Pancreas (tissue), 10 donors: ENCODE results near the gene DDX10. TPM values are rescaled to one million over a fixed set of nuclear protein-coding genes. Genes with fewer than 3 reads are reported as not detected.
"Not testable (repeated sequence)": the region's sequence is repeated elsewhere in the genome, so short reads cannot be mapped to it uniquely, and the experiment has no call there.

ENCODE experiments used
- ATAC-seq, 4 donors: fragments of 200-7000 bp; cut with Tn5 transposase; one replicate each; pipeline versions ENCODE4 v1.8.0 to v1.9.1; 2020; ENCODE audit warnings: mild to moderate bottlenecking in 4 of 4, moderate library complexity in 4 of 4
- DNase-seq, 6 donors: peaks; one replicate each; pipeline ENCODE4 v3.0.0-alpha.2; 2020
- FAIRE-seq: peaks from 2 replicates; lab custom pipeline; 2012; peaks lifted over from hg19 to GRCh38; lab: Jason Lieb, UNC
- H3K27ac ChIP-seq, 4 donors: fragments of 200-600 bp; sonication (generic); 1 replicate in 3 of 4; 2 replicates in 1 of 4; pipeline versions ENCODE4 v1.5.0 to v1.8.0; 2020
- H3K27me3 ChIP-seq, 4 donors: fragments of 200-600 bp; one replicate each; pipeline ENCODE4 v1.8.0; 2021
- H3K36me3 ChIP-seq, 3 donors: fragments of 200-600 bp; sonication (generic) in 1 of 3; one replicate each; pipeline versions ENCODE4 v1.5.0 to v1.8.0; 2020 to 2021
- H3K4me1 ChIP-seq, 3 donors: fragments of 200-600 bp; one replicate each; pipeline ENCODE4 v1.8.0; 2021
- H3K4me3 ChIP-seq, 4 donors: fragments of 200-600 bp; sonication (generic) in 2 of 4; one replicate each; pipeline versions ENCODE4 v1.5.0 to v1.8.0; 2020 to 2021
- H3K9me3 ChIP-seq, 4 donors: fragments of 200-600 bp; one replicate each; pipeline ENCODE4 v1.8.0; 2021
- WGBS, 2 donors: extraction: QIAGEN DNeasy Blood & Tissue Kit; methylation state at CpG; one replicate each; pipeline ENCODE4 v1.1.7; 2013; 5-methylcytosine and 5-hydroxymethylcytosine counted together
- intact Hi-C, 3 donors: fragments of 100-400 bp; cut with DNase I; formaldehyde crosslinking; loops; one replicate each; pipeline versions ENCODE4 v1.11.1 to v1.14.2; 2022
- polyA plus RNA-seq, 2 donors: library from polyadenylated mRNA; stranded (reverse); fragments of 200-250 nt; gene quantifications; one replicate each; pipeline ENCODE4 v1.2.3, GENCODE V29; 2013
- total RNA-seq, 6 donors: library from RNA; stranded (reverse); fragmentation: NEBNext Ultra II Directional in 4 of 6; extraction: Animal tissue kit (Norgen Biotek cat#: 25700) in 4 of 6; gene quantifications; one replicate each; pipeline versions ENCODE4 v1.2.1 to v1.2.4, GENCODE V29; 2021 to 2023
- TF ChIP-seq, protein P1 (sequence below), 4 donors: fragments of 200-600 bp; sonication (generic) in 3 of 4; IDR thresholded peaks; one replicate each; pipeline versions ENCODE4 v1.5.0 to v1.8.0; 2021; ENCODE audit warnings: antibody characterized with exemption in 4 of 4
- donor health status: healthy with polysubstance abuse.
- donor health status: DM: no; HTN: no; CAD: no; lungs with moderate emphysema.
- donor health status: DM: no; HTN: no; CAD: no.
- donor health status: control.
- donor health status: control.
- donor health status: Bipolar disorder and iron deficiency.
- donor health status: DM: yes; HTN: yes; CAD: no.
- donor health status: DM: no; HTN: no; CAD: no.
- donor health status: DM: no; HTN: no; CAD: no.
- donor health status: DM: yes; HTN: yes; CAD: no.

The DDX10 gene
- total and polyA plus RNA-seq, 8 donors, result 10.9 to 18.4 (median 16.5) TPM

DNA sequence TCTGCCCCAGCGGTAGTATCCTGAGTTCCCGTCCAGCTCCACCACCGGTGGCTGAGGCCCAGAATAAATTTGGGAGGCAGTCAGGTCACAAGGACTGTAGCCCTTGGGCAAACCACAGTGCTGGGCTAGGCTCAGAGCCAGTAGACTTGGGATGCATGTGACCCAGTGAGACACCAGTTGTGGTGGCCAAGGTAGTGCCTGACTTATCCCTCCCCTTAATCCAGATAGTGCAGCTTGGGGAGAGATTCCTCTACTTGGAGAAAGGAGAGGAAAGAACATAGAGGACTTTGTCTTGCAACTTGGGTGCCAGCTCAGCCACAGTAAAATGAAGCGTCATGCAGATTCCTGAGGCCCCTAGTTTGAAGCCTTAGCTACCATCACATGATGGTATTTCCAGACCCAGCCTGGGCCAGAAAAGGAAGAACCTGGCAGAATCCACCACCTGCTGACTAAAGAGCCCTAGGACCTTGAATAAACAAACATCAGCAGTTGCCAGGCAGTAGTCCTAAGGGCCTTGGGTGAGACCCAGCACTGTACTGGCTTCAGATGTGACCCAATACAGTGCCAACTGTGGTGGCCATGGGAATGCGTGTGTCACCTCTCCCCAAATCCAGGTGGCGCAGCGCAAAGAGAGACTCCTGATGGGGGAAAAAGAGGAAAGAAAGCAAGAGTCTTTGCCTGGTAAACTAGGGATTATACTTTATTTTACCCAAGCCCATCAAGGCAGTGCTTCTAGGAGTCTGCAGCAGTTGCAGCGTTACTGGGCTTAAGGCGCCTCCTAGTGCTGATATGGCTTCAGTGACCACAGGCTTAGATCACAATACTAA lies 17.0 kb upstream of the DDX10 start:
- FAIRE-seq (no peak), DNase-seq (peak; percentile 56 to 88 (median 80)), ATAC-seq (peak; percentile 95 to 97 (median 96))
- H3K36me3 ChIP-seq, result no peaks in the 10 kb centered on the region
- H3K4me3 ChIP-seq, result no peak overlapping the region
- H3K27me3 ChIP-seq, result no peaks in the 10 kb centered on the region
- intact Hi-C loops, result no loop called here
- H3K27ac ChIP-seq, result peak overlapping the region in 3 of 4 donors; percentile 15 to 66 (median 46)
- H3K4me1 ChIP-seq, result peaks cover 0 to 6% (median 2%) of the 10 kb centered on the region in 3 donors
- H3K9me3 ChIP-seq, result no peaks in the 10 kb centered on the region
- WGBS, 2 donors, result 35 to 46% methylated on average over 9 of the region's 9 CpGs
- TF ChIP-seq, protein P1, sequence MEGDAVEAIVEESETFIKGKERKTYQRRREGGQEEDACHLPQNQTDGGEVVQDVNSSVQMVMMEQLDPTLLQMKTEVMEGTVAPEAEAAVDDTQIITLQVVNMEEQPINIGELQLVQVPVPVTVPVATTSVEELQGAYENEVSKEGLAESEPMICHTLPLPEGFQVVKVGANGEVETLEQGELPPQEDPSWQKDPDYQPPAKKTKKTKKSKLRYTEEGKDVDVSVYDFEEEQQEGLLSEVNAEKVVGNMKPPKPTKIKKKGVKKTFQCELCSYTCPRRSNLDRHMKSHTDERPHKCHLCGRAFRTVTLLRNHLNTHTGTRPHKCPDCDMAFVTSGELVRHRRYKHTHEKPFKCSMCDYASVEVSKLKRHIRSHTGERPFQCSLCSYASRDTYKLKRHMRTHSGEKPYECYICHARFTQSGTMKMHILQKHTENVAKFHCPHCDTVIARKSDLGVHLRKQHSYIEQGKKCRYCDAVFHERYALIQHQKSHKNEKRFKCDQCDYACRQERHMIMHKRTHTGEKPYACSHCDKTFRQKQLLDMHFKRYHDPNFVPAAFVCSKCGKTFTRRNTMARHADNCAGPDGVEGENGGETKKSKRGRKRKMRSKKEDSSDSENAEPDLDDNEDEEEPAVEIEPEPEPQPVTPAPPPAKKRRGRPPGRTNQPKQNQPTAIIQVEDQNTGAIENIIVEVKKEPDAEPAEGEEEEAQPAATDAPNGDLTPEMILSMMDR (IDR thresholded peaks at IDR 0.05), result peak; percentile 13 to 62 (median 44)

DNA sequence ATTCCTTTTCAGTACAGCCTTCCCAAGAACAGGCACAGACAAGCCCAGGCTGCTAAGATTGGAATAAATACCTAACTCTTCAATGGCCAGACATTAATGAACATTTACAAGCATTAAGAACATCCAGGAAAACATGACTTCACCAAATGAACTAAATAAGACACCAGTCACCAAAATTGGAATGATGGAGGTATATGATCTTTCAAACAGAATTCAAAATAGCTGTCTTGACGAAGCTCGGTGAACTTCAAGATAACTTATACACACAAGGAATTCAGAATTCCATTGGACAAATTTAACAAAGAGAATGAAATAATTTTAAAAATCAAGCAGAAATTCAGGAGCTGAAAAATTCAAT lies 16.4 kb upstream of the DDX10 start:
- ATAC-seq (no peak), DNase-seq (no peak), FAIRE-seq (no peak)
- intact Hi-C loops, result no loop called here
- H3K4me1 ChIP-seq, result peaks cover 0 to 6% (median 2%) of the 10 kb centered on the region in 3 donors
- TF ChIP-seq, protein P1 (IDR thresholded peaks at IDR 0.05), result no peak
- no peaks in the 10 kb centered on the region for H3K27me3 ChIP-seq
- H3K4me3 ChIP-seq, result no peak overlapping the region
- no peaks in the 10 kb centered on the region for H3K9me3 ChIP-seq
- no peaks in the 10 kb centered on the region for H3K36me3 ChIP-seq
- peak overlapping the region in 1 of 4 donors; percentile 9 for H3K27ac ChIP-seq
- WGBS, 2 donors, result 50 to 64% methylated on average over 2 of the region's 2 CpGs

DNA sequence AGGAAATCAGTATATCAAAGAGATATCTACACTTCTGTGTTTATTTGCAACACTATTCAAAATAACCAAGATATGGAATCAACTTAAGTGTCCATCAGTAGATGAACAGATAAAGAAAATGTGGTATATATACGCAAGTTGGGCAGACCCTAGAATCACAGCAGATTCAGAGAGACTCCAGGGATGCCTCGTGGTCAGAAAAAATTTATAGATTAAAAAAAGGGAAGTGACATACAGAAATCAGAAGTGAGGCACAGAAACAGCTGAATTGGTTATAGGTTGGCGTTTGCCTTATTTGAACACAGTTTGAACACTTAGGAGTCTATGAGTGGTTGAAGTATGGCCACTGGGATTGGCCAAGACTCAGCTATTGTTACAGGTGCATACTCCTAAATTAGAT lies 10.8 kb upstream of the DDX10 start:
- H3K36me3 ChIP-seq, H3K4me1 ChIP-seq, H3K4me3 ChIP-seq, H3K27ac ChIP-seq, H3K27me3 ChIP-seq, DNase-seq, H3K9me3 ChIP-seq, intact Hi-C loops, FAIRE-seq, ATAC-seq: not testable (repeated sequence)
- 60 to 69% methylated on average over 3 of the region's 3 CpGs for WGBS, 2 donors

DNA sequence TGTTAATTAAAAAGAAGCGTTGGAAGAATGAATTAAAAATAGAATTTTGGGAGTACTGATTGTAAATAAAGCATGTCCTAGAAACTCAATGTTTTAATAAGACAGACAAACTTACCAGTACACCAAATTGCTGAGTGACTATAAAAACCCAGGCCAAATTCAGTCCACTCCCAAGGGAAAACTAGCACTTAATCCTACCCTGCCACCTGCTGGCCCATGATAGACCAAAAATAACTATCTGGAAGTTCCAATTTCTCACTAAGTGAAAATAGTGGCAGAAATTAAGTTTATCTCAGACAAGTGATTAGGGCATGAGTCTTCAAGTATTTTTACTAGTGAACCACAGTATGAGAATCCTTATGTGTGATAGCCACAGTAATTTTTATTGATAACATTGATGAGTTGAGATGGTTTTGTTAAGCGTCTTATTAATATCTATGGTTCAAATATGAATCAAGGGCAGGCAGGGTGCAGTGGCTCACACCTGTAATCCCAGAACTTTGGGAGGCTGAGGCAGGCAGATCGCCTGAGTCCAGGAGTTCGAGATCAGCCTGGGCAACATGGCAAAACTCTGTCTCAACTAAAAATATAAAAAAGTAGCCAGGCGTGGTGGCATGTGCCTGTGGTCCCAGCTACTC lies 9.8 kb upstream of the DDX10 start:
- 52 to 56% methylated on average over 5 of the region's 5 CpGs for WGBS, 2 donors
- peak; percentile 69 to 92 (median 84) for ATAC-seq
- Histone ChIP-seq H3K4me1 (no peaks in the 10 kb centered on the region), H3K27ac (no peak overlapping the region), H3K36me3 (no peaks in the 10 kb centered on the region), H3K9me3 (no peaks in the 10 kb centered on the region), H3K4me3 (no peak overlapping the region), H3K27me3 (peaks cover 0 to 4% (median 0%) of the 10 kb centered on the region in 4 donors)
- intact Hi-C loops, result no loop called here
- TF ChIP-seq, protein P1 (IDR thresholded peaks at IDR 0.05), result peak in 3 of 4 donors; percentile 36 to 45 (median 36)
- no peak for FAIRE-seq
- peak in 2 of 6 donors; percentile 24 to 56 for DNase-seq

DNA sequence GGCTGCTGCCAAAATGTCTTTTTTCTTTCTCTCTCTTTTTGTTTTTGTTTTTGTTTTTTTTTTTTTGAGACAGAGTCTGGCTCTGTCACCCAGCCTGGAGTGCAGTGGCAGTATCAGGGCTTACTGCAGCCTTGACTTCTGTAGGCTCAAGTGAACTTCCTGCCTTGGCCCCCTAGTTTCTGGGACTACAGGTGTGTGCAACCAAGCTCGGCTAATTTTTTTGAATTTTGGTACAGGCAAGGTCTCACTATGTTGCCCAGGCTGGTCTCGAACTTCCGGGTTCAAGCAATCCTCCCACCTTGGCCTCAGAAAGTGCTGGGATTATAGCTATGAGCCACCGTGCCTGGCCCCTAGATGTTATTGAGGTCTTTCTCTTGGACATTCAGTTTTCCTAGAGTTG lies 2.2 kb upstream of the DDX10 start:
- intact Hi-C loops, result no loop called here
- DNase-seq, result no peak
- Histone ChIP-seq H3K9me3 (no peaks in the 10 kb centered on the region), H3K4me1 (peaks cover 0 to 11% (median 3%) of the 10 kb centered on the region in 3 donors), H3K36me3 (no peaks in the 10 kb centered on the region), H3K4me3 (no peak overlapping the region), H3K27ac (no peak overlapping the region), H3K27me3 (peaks cover 0 to under 1% (median 0%) of the 10 kb centered on the region in 4 donors)
- TF ChIP-seq, protein P1 (IDR thresholded peaks at IDR 0.05), result no peak
- WGBS, 2 donors, result 83 to 87% methylated on average over 4 of the region's 4 CpGs
- no peak for ATAC-seq
- no peak for FAIRE-seq
